K562 (cell line): ENCODE results near the gene NUP160.

ENCODE experiments used
- CBX5 ChIP-seq: IDR thresholded peaks from 2 replicates; pipeline ENCODE4 v1.6.1; 2014; ENCODE audit warnings: low read depth, borderline replicate concordance
- CEBPB ChIP-seq: fragments of 450-650 bp; IDR thresholded peaks from 2 replicates; pipeline ENCODE4 v1.6.1; 2016; ENCODE audit warnings: missing genetic modification characterization, missing compliant biosample characterization
- EP300 ChIP-seq: IDR thresholded peaks from 2 replicates; pipeline ENCODE4 v1.6.1; 2012; ENCODE audit warnings: low read length, improper control_type of control experiment
- JUND ChIP-seq, 2 experiments: IDR thresholded peaks; 2 replicates in 1 of 2; 3 replicates in 1 of 2; pipeline ENCODE4 v1.6.1; 2011; ENCODE audit warnings: borderline replicate concordance in 2 of 2, low read depth in 2 of 2, low read length in 2 of 2, improper control_type of control experiment in 1 of 2, missing biosample characterization in 1 of 2, missing genetic modification characterization in 1 of 2, missing genetic modification reagents in 1 of 2
- RAD21 ChIP-seq, 2 experiments: fragments of 250-450 bp in 1 of 2; fragments of 450-650 bp in 1 of 2; sonication (Bioruptor Pico) in 1 of 2; formaldehyde crosslinking in 1 of 2; IDR thresholded peaks in 1 of 2; conservative IDR thresholded peaks in 1 of 2; 2 replicates each; pipeline versions ENCODE4 v1.4.0 to v1.8.0; 2020 to 2022; ENCODE audit warnings: mild to moderate bottlenecking in 2 of 2, moderate library complexity in 1 of 2
- YY1 ChIP-seq, 3 experiments: IDR thresholded peaks; 2 replicates each; pipeline ENCODE4 v1.6.1; 2011; ENCODE audit warnings: low read length in 2 of 3, mild to moderate bottlenecking in 2 of 3, moderate library complexity in 2 of 3, borderline replicate concordance in 1 of 3, control low read depth in 1 of 3, low read depth in 1 of 3; ENCODE audit not compliant: insufficient read depth in 3 of 3, insufficient replicate concordance in 2 of 3, control insufficient read depth in 1 of 3, insufficient read length in 1 of 3; ENCODE audit errors: extremely low read depth in 1 of 3
- ZNF146 ChIP-seq: IDR thresholded peaks from one replicate; pipeline ENCODE4 v1.6.1; 2018; ENCODE audit warnings: missing compliant biosample characterization; ENCODE audit not compliant: unreplicated experiment
- ZNF444 ChIP-seq: fragments of 250-450 bp; sonication (Bioruptor Pico); IDR thresholded peaks from 2 replicates; pipeline ENCODE4 v1.4.0; 2020; ENCODE audit warnings: mild to moderate bottlenecking, moderate library complexity
- ZNF740 ChIP-seq, 3 experiments: fragments of 200-800 bp in 1 of 3; sonication (Bioruptor generic) in 1 of 3; sonication (generic) in 1 of 3; formaldehyde crosslinking in 1 of 3; IDR thresholded peaks; 2 replicates each; pipeline versions ENCODE4 v1.6.1 to v1.8.0; 2016 to 2022; ENCODE audit warnings: mild to moderate bottlenecking in 2 of 3, missing compliant biosample characterization in 2 of 3, missing genetic modification characterization in 2 of 3, missing genetic modification reagents in 1 of 3
- TF ChIP-seq, protein P1 (sequence below): sonication (generic); formaldehyde crosslinking; IDR thresholded peaks from 2 replicates; pipeline ENCODE4 v1.8.1; 2023; ENCODE audit warnings: mild to moderate bottlenecking, missing genetic modification reagents, moderate library complexity
- TF ChIP-seq, protein P2 (sequence below), 3 experiments: IDR thresholded peaks in 2 of 3; conservative IDR thresholded peaks in 1 of 3; 2 replicates each; pipeline ENCODE4 v1.5.1; 2011 to 2012; ENCODE audit warnings: low read length in 3 of 3, mild to moderate bottlenecking in 3 of 3, control low read depth in 2 of 3, improper control_type of control experiment in 1 of 3, inconsistent platforms in 1 of 3, low read depth in 1 of 3, mixed read lengths in 1 of 3, moderate library complexity in 1 of 3; ENCODE audit not compliant: insufficient read depth in 2 of 3

- TF ChIP-seq YY1 (IDR thresholded peaks at IDR 0.05; ENCODE audit: borderline replicate concordance in 1 of 3, control insufficient read depth in 1 of 3, extremely low read depth in 1 of 3, insufficient read depth in 3 of 3, insufficient read length in 1 of 3, insufficient replicate concordance in 2 of 3, low read depth in 1 of 3, low read length in 2 of 3), result no peak
- no peak for TF ChIP-seq ZNF740 (CRISPR knock-in tag; IDR thresholded peaks at IDR 0.05)
- TF ChIP-seq ZNF740 (tag; IDR thresholded peaks at IDR 0.05), result no peak
- no peak for TF ChIP-seq JUND (IDR thresholded peaks at IDR 0.05; ENCODE audit: borderline replicate concordance, low read depth, low read length)
- TF ChIP-seq JUND (tag; IDR thresholded peaks at IDR 0.05; ENCODE audit: borderline replicate concordance, low read depth, low read length), result no peak
- TF ChIP-seq ZNF444 (CRISPR knock-in tag), result no peak
- TF ChIP-seq, protein P1, sequence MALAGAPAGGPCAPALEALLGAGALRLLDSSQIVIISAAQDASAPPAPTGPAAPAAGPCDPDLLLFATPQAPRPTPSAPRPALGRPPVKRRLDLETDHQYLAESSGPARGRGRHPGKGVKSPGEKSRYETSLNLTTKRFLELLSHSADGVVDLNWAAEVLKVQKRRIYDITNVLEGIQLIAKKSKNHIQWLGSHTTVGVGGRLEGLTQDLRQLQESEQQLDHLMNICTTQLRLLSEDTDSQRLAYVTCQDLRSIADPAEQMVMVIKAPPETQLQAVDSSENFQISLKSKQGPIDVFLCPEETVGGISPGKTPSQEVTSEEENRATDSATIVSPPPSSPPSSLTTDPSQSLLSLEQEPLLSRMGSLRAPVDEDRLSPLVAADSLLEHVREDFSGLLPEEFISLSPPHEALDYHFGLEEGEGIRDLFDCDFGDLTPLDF (CRISPR knock-in tag), result no peak
- TF ChIP-seq CEBPB (tag), result no peak
- TF ChIP-seq CBX5, result no peak
- TF ChIP-seq, protein P2, sequence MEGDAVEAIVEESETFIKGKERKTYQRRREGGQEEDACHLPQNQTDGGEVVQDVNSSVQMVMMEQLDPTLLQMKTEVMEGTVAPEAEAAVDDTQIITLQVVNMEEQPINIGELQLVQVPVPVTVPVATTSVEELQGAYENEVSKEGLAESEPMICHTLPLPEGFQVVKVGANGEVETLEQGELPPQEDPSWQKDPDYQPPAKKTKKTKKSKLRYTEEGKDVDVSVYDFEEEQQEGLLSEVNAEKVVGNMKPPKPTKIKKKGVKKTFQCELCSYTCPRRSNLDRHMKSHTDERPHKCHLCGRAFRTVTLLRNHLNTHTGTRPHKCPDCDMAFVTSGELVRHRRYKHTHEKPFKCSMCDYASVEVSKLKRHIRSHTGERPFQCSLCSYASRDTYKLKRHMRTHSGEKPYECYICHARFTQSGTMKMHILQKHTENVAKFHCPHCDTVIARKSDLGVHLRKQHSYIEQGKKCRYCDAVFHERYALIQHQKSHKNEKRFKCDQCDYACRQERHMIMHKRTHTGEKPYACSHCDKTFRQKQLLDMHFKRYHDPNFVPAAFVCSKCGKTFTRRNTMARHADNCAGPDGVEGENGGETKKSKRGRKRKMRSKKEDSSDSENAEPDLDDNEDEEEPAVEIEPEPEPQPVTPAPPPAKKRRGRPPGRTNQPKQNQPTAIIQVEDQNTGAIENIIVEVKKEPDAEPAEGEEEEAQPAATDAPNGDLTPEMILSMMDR (IDR thresholded peaks at IDR 0.05 in 2 of 3, conservative IDR thresholded peaks at IDR 0.05 in 1 of 3; ENCODE audit: insufficient read depth in 2 of 3, low read depth in 1 of 3, low read length in 3 of 3), result no peak
- TF ChIP-seq EP300, result no peak
- no peak for TF ChIP-seq ZNF146 (CRISPR knock-in tag)
- TF ChIP-seq RAD21 (CRISPR knock-in tag; conservative IDR thresholded peaks at IDR 0.05 in 1 of 2, IDR thresholded peaks at IDR 0.05 in 1 of 2), result no peak
These were observed 39.9 kb upstream of the NUP160 start for GRCh38 chr11:47887910-47888569.
